Left renal cortex interstitium (tissue), 4 donors: ENCODE measurements around the gene CCDC122. TPM values are rescaled to one million over a fixed set of nuclear protein-coding genes. Genes with fewer than 3 reads are reported as not detected.
A peak's percentile ranks its signal among the peaks of the same experiment; 100 is the strongest.
"Not testable (repeated sequence)": the region's sequence is repeated elsewhere in the genome, so short reads cannot be mapped to it uniquely, and the experiment has no call there.

Experiments
- DNase-seq, 4 donors: peaks; one replicate each; pipeline ENCODE4 v3.0.0-alpha.2; 2013; ENCODE audit warnings: low read depth in 4 of 4, low spot score in 2 of 4, missing footprints in 1 of 4
- polyA plus RNA-seq, 4 donors: library from polyadenylated mRNA; unstranded; fragments of 120-200 nt; gene quantifications; one replicate each; pipeline ENCODE4 v1.2.1, GENCODE V29; 2013; ENCODE audit not compliant: insufficient read length in 4 of 4

CCDC122 gene
- polyA plus RNA-seq, 4 donors = 9.4 to 11.1 (median 10.1) TPM

DNA sequence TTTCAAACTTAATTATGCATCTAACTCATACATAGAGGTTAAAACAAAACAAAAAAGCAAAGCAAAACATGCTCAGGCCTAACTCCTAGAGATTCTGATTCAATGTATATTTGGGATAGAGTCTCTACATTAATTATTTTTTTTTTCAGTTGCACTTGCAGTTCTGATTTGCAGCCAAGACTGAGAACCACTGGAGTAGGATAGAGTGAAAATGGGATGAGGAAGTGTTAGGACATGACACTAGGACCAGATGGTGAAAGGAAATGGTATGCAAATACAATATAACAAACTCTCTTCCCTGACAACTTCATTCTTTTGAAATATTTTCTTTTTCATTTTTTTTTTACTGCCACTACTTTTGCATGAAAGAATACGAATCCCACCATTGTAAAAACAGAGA, 1.8 kb downstream of the CCDC122 start:
- no peak for DNase-seq

DNA sequence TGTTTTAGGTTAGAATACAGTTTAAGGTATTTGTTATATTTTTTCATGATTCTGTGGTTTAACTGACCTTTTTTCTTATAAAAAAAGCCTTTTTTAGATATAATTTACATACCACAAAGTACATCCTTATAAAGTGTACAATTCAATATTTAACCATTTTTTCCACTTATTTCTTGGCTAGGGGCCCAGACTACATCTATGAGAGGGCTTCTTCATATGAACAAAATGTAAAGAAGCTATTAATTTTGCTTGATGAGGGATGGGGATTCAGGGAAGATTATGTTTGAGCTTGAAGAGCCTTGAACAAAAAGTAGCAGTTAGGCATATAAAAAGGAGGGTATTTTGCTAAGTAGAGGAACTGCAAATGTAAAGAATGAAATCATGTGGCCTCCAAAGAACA, 2.2 kb downstream of the CCDC122 start:
- DNase-seq = no peak

DNA sequence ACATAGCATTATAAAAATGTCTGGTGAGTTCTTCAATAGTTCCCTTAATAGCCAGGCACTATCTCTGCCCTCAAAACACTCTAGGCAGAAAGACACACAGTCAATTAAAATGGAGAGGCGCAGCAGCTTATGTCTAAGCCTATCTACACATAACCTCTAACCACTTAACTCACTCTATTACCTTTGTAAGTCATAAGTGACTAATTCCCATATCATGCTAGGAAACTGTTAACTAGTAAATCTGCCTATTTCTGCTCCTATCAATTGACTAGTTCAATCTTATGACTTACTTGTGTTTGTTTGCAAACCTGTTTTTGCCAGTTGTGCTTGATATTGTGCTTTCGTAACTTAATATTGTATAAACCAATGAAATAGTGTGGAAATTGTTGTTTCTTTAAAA, 3.2 kb downstream of the CCDC122 start:
- DNase-seq = no peak

DNA sequence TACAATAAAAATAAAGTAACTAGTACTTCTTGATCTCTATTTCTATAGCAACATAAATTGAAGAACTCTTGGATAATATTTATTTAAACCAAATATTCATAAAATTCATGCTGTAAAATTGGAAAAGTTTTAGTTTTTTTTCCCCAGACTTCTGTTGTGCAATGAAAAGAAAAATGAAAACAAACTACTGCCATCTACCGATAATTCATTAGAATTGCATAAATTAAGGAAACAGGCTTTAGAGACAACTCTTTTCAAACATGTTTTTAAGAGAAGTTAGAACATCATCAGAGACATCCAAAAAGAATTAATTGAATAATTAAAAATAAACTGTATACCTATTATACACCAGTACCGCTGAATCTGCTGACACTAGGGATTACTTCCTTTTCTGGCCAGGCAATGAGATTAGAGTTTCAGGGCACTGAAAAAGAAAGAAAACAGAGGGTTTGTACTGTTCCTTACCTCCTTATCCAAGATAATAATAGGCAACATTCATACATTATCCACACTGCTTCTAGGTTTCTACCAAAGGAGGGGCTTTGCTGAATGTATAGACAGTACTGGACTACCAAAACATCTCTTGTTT, 4.9 kb downstream of the CCDC122 start:
- no peak for DNase-seq

DNA sequence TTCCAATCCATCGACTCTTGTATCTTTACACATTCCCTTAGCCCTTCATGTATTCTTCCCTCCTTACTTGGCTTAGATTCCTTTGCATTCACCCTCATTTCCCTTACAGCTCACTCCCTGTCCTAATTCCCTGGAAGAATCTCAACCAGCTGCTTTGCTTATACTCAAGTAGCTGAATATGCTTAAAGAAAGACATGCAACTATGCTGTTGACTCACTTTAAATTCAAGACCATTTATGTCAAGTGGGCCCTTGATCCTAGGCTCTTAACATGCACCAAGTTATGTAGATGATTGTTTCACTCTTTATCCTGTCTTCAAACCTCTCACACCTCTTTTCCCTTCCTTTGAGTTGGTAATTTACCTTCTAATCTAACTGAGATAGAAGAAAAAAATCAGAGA, 7.4 kb downstream of the CCDC122 start:
- DNase-seq = no peak

DNA sequence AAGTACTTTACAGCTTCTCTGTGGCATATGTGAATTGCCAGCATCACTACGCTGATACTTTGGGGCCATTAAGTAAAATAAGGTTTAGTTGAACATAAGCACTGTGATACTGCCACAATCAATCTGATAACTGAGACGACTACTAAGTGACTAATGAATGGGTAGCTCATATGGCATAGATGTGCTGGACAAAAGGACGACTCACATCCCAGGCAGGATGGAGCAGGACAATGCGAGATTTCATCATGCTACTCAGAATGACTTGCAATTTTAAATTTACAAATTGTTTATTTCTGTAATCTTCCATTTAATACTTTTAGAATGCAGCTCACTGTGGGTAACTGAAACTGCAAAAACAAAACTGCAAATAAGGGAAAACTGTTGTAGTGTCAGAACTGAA, 13.6 kb downstream of the CCDC122 start:
- no peak for DNase-seq

DNA sequence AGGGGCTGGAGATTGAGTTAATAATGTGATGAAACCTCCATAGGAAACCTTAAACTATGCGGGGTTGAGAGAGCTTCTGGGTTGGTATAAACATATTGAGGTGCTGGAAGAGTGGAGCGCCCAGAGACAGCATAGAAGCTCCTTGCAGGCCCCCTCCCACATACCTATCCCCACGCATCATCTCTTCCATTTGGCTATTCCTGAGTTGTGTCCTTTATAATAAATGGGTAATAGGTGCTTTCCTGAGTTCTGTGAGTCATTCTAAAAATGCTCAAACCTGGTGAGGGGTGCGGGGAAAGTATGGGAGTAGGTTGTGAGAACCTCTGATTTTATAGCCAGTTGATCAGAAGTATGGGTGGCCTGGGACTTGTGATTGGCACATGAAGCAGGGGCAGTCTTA, 14.6 kb downstream of the CCDC122 start:
- no peak for DNase-seq

DNA sequence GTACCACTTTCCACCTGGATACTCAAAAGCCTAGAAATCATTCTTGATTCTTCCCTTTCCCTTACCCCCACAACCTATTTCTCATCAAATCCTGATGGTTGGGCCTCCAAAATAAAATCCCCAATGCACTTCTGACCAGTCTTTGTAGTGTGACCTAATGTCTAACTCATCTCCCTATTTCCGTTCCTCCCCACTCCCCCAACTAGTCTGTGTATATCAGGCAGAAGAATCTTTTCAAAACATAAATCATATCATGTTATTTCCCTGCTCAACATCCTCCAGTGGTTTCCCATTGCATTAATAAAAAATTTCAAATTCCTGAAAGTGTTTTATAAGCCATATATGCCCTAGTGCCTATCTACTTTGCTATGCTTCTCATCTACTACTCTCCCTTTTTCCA, 17.7 kb downstream of the CCDC122 start:
- DNase-seq = no peak

DNA sequence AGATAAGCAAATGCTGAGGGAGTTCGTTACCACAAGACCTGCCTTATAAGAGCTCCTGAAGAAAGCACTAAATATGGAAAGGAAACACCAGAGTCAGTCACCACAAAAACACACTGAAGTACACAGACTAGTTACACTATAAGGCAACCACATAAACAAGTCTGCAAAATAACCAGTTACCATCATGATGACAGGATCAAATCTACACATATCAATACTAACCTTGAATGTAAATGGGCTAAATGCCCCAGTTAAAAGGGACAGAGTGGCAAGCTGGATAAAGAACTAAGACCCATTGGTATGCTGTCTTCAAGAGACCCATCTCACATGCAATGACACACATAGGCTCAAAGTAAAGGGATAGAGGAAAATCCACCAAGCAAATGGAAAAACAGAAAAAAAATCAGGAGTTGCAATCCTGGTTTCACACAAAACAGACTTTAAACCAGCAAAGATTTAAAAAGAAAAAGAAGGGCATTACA, 26.6 kb downstream of the CCDC122 start:
- DNase-seq = no peak

DNA sequence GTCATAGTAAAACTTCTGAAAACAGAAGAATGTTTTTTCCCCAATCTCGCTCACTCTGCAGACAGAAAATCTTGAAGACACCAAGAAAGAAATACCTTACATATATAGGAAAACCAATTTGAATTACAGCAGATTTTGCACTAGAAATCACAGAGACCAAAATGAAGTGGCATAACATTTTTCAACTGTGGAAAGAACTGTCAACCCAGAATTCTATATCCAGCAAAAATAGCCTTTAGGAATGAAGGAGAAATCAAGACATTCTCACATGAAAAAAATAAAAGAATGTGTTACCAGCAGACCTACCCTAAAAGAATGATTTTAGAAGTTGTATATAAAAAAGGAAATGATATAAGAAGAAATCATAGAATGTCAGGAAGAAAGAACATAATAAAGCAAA, 28.7 kb downstream of the CCDC122 start:
- peak in 1 of 4 donors; percentile 4 for DNase-seq

DNA sequence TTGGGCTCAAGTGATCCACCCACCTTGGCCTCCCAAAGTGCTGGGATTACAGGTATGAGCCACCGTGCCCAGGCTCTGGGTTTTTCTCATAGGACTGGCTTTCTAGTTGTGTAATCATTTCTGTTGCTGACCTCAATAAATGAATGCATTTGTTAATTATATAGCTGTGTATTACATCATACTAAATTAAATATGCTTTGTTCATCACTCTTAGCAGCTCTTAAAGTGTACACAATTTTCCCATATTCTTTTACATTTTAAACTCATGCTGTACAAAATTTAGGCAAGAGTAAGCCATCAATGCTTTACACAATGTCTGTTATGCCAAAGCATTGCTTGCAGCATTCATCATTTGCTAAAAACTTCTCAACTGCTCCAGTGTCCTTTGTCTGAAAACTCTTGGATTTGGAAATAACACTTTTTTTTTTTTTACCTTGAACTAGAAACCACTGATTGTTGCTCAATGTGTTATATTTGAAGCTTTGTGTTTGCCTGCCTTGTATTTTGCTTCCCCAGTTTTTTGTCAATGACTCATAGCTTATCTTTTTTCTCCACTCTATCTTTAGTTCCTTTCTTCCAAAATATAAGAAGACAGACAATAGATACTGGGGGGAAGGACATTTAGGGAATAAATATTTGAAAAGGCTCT, 31.4 kb downstream of the CCDC122 start:
- no peak for DNase-seq

DNA sequence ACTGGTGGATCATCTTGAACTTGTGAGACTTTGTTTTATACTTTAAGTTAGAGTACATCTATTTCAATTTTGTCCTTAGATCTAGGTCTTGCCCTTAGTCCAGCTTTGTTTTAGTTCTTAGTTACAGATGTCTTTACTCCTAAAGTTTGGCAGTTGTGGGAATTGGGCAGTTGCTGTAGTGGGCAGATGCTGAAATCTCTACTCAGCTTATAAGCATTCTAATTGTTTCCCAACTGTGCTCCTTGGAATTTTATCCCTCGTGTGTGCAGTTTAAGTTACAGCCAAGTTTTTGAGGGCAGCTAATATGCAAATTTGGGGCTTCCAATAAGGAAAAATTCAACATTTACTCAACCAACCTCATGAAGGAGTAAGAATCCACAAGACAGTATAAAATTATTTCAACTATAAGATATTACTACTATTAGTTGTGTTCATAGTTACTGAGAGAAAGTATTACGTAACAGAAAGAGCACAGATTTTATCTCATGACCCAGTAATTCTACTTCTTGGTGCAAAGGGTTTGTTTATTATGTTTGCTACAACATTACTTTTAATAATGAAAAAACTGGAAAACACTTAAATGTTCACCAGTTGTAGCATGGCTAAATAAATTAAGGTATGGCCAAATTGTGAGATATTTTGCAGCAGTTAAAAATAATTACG, 32.9 kb downstream of the CCDC122 start:
- DNase-seq = no peak

DNA sequence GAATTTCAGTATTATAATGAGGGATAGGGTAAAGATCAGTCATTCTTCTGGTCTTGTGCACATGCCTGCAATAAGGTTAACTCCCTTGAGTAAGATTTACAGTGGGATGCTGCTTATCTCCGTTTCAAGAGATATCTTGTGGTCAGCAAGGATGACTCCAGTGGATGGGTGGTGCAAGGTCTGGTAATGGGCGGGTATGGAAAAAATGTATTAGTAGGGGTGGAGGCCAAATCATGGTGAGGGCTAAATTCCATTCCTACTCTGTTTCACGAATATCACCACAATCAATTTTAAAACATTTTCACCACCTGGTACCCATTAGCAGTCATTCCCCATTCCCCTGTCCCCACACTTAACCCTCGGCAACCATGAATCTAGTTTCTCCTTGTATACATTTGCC, 40.6 kb downstream of the CCDC122 start:
- no peak for DNase-seq

DNA sequence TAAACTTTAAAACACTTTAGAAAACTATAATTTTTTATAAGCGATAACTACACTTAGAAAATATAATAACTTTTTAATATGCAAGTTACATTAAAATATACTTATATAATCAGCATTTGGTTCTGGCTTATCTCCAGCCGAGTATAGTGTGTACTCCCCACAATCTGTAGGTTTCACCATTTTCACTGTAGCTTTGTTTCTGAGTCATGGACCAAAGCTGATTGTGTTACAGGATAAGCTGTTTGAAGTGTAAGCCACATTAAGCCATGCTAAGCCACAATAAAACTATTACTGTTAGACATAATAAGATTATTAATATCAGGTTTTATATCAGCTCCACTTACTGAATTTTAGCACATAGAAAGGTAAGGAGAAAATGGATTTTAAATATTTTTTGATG, 43.8 kb downstream of the CCDC122 start:
- no peak for DNase-seq

DNA sequence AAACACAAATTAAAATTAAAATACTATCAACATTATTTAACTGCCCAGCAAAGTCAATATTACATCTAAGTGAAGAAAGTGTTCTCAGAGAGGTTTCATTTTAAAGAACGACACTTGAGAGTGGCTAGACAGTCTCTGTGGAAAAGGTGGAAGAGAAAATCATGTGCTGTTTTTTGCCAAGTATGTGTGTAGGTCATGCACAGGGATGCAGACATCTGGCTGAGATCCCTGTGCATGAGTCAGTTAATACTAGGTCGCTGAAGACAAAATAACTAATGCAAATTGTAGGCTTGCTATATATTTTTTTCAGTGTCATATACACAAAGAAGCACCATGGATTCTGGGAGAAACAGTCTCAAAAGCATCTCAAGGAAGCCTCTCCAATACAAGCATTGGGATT, 48.5 kb downstream of the CCDC122 start:
- DNase-seq = no peak

DNA sequence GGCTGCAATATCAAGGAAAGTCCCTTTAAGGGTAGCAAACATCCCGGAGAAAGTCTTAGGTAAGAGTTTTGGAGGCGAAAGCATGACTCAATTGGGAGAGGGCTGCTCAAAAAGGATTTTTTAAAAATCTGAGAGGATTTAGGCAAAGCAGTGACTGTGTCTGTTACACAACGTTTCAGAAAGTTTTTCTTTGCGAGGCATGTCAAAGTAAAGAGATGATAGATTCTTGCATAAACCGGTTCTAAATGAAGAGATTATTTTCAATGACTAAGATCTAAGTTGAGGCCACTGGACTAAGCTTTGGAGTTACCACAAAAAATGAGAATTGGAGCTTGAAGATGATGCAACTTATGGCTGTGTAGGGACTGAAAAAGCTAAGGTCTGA, 49.1 kb downstream of the CCDC122 start:
- no peak for DNase-seq

DNA sequence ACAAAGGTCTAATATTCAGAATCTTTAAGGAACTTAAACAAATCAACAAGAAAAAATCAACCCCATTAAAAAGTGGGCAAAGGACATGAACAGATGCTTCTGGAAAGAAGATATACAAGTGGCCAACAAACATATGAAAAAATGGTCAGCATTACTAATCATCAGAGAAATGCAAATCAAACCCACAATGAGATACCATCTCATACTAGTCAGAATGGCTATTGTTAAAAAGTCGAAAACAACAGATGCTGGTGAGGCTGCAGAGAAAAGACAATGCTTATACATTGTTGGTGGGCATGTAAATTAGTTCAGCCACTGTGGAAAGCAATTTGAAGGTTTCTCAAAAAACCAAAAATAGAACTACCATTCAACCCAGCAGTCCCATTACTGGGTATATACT, 54.9 kb downstream of the CCDC122 start:
- DNase-seq = not testable (repeated sequence)

DNA sequence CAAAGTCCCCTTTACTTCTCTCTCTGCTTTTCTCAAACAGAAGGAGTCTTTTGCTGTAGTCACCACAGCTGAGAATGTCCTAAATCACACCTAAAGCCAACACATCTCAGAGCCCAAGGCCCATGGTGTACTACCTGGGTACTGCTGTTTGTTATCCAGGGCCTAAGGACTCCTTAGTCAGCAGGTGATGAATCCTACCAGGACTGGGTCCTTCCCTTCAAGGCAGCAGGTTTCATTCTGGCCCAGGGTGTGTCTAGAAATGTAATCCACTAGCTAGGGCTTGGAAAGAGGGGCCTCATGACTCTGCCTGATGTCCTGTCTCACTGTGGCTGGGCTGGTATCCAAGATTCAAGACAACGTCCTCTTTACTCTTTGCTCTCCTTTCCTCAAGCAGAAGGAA, 56.6 kb downstream of the CCDC122 start:
- DNase-seq = no peak

DNA sequence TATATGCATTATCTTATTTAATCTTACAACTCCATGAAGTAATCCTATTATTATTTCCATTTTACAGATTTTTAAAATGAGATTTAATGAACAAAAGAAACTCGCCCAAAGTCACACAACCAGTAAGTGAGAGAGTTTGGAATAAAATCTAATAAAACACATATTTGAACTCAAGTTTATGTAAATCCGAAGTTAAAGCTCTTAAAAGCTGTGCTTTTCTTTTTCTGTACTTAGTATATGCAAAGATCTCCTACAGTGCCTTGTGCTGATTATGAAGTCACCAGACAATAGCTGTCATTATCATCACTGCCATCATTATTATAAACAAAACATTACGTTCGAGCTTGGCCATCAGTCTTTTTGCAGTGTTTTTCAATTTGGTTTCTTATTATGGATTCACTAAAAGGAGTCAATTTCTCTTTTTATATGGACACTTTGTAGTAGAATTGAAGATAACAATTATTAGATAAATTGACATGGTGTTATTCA, 63.1 kb downstream of the CCDC122 start:
- DNase-seq = no peak

DNA sequence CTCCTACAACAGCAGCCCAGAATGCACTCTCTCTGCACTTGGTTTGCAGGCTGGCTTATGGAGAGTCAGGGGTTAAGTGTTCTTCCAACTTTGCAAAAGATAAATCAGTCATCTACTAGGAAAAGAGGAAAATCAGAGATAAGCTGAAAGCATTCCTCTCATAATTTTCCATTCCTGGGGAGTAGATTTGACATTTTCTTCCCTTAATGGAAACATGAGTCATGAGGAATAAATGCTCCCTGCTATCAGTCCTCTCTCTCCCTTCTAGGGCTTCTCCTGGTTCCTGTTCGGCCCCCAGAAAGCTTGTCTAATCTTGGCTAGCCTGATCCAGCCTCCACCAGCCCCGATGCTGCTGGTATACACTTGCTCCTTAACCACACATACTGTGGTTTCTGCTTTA, 64.3 kb downstream of the CCDC122 start:
- DNase-seq = no peak

DNA sequence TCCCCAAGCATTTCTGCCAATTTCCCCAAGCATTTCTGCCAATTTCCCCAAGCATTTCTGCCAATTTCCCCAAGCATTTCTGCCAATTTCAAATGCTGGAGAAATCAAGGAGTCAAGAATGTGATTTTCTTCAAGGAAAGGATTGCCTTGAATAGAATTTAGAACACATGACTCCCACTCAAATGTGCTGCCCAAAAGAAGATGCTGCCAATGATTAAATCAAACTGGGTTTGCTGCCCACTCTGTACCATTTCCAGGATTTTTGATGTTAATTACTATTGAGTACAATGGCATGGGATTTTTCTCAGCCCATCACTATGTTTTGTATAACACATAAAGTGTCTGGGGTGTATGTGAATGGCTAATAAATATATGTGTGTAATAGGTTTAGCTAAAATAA, 70.9 kb downstream of the CCDC122 start:
- DNase-seq = no peak

DNA sequence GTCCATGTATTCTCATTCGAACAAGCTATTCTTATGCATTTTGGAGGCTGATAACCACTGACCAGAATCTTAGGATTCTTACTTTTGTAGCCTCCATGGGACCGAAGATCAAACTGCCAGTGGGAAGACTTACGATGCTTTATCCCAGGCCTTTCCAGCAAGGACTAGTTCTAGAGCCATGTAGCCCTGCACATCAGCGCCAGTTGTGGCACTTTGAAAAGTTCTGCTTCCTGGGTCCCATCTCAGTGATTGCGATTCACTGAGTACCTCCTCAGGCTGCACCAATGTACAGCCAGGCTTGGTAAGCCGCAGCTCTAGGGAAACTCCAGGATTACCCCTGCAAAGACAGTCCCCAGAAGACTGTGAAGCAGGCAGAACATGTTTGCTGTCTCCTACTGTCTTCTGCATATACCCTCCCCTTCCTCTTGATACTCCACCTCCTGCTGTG, 73.8 kb downstream of the CCDC122 start:
- DNase-seq = no peak
